H7 (cell line): Measurements from ENCODE around the gene AFDN. TPM values are rescaled to one million over a fixed set of nuclear protein-coding genes. Genes with fewer than 3 reads are reported as not detected.

Source experiments
- DNase-seq: peaks from one replicate; pipeline ENCODE4 v3.0.0; 2012
- H3K27me3 ChIP-seq: 2 replicates; pipeline ENCODE4 v1.6.0; 2011; ENCODE audit warnings: mild to moderate bottlenecking, low read length; ENCODE audit not compliant: control insufficient read depth, insufficient read depth
- H3K36me3 ChIP-seq: replicated peaks from 2 replicates; pipeline ENCODE4 v1.5.1; 2011; ENCODE audit warnings: low read length; ENCODE audit not compliant: control insufficient read depth, insufficient read depth
- H3K4me3 ChIP-seq: 2 replicates; pipeline ENCODE4 v1.5.1; 2011; ENCODE audit warnings: low read depth, mild to moderate bottlenecking, control low read depth, low read length, moderate library complexity; ENCODE audit not compliant: insufficient read depth
- total RNA-seq: library from RNA; depleted of rRNA; stranded (reverse); fragments of >200 nt; shearing (Covaris generic); gene quantifications from 2 replicates; pipeline ENCODE4 v1.2.3, GENCODE V29; 2014

Gene AFDN
- total RNA-seq, 1 experiment from 2014 or later: 67.6 TPM

DNA sequence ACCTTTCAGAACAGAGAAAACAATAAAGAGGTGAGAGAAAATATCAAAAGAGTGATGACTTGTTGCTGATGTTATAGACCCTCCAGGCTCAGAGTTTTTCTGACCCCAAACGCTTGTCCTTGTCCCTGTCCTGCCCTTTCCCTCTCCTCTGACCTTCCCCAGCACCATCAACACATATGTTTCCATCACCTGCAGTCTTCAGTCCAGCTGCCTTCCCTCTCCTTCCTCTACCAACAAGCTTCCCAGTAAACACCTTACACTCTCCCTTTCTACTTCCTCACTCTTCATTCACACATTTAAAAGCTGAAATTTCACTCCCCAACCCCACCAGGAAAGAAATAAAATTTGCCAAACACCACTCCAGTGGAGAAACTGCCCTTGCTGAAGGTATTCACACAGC is 25.4 kb upstream of the AFDN start:
- DNase-seq: no peak
- Histone ChIP-seq H3K4me3 (no peak overlapping the region), H3K27me3 (no peaks in the 10 kb centered on the region), H3K36me3 (no peaks in the 10 kb centered on the region)

DNA sequence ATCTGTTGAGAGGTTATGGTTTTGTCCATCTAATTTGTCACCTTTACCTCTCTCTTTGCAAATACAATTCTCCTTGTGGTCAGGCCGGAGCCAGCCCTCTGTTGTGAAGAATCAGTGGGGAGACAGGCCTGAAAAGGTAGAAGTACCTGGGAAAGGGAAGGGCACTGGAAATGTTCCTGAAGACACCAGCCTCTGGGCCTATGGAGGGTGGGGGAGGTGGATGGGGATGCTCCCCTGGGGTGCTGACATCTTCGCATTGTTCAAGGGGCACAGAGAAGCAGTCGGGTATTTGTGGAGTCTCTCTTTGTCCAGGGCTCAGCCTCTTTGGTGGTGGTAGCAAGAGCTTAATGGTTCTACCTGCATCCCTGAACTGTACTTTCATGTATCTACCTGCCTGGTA is 24.4 kb upstream of the AFDN start:
- Histone ChIP-seq H3K27me3 (no peaks in the 10 kb centered on the region), H3K36me3 (no peaks in the 10 kb centered on the region), H3K4me3 (no peak overlapping the region)
- no peak for DNase-seq

DNA sequence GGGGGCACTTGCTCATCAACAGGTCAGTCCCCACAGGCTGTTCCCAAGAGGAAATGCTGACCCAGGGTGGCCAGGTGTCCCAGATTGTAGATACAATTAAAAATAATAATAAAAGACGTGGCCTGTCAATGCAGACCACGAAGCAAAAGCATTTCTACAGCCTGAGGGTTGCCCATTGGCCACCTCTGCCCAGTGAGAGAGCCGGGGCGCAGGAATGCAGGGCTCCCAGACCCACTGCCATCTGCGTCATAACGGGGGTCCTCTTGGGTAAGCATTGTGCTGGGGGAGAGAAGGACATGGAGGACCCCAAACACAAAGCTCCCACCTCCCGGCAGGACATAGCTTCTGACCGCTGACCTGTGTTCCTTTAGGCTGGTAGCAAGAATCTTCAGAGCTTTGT is 22.9 kb upstream of the AFDN start:
- no peaks in the 10 kb centered on the region for H3K36me3 ChIP-seq
- no peaks in the 10 kb centered on the region for H3K27me3 ChIP-seq
- DNase-seq: no peak
- H3K4me3 ChIP-seq: no peak overlapping the region

DNA sequence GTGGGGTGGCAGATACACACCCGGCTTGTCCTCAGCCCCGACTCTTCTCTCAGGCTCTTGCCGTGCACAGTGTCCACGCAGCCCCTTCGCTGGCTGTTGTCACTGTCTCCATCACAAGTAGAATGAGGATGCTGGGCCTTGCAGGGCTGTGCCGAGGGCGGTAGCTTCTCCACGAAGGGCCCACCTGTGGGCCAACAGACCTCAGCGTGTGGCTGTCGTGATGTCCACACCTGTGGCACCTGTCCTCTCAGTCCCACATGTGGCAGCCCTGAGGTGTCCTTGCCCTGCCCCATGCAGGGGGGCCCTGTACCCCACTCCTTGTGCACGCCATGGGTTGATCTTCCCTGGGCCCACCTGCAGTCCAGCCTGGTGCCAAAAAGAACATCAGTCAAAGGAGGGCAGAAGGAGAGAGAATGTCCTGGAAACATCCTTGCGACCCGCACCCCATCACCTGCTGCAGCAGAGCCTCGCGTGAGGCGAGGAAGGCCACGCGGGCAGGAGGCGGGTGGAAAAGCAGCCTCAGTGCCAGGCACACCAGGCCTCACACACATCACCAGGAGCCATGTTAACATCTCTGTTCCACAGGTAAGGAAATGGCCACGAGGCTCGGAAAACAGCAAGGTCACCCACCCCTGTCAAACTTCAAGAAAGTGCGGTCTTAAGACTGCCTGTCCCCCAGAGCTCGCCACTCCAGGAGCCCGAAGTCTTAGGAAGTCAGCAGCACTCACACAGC is 22.3 kb upstream of the AFDN start:
- Histone ChIP-seq H3K27me3 (no peaks in the 10 kb centered on the region), H3K36me3 (no peaks in the 10 kb centered on the region), H3K4me3 (no peak overlapping the region)
- DNase-seq: no peak

DNA sequence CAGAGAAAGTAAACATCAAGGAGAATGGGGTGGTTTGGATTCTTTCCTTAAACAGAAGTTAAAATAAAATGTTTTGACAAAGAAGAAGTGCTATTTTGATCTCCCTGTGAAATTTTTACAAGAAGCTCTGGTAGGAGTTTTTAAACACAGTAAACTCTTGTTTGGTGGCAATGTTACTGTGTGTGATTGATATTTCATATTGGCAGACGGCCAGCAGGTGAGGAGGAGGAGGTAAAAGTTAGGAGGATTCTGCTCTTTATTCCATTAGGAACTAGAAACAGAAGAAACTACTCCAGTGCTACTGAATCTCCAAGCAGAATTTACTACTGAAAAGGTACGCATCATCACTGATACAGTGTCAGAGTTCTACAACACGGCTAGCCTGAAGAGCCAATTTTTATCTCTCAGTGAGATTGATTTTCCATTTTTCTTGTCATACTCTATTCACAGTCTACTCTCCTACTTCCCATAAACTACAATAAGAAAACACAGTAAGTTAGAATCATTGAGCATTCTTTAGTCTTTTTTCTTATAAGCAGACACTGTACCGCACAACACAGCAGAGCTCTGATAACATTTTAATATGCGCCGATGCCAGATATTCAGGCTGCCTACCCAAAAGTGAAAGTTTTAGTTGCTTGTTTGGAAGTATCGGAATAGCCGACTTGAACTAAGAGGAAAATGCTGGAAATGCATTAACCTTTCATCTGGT is 21.2 kb upstream of the AFDN start:
- no peak overlapping the region for H3K4me3 ChIP-seq
- no peaks in the 10 kb centered on the region for H3K36me3 ChIP-seq
- H3K27me3 ChIP-seq: no peaks in the 10 kb centered on the region
- no peak for DNase-seq

DNA sequence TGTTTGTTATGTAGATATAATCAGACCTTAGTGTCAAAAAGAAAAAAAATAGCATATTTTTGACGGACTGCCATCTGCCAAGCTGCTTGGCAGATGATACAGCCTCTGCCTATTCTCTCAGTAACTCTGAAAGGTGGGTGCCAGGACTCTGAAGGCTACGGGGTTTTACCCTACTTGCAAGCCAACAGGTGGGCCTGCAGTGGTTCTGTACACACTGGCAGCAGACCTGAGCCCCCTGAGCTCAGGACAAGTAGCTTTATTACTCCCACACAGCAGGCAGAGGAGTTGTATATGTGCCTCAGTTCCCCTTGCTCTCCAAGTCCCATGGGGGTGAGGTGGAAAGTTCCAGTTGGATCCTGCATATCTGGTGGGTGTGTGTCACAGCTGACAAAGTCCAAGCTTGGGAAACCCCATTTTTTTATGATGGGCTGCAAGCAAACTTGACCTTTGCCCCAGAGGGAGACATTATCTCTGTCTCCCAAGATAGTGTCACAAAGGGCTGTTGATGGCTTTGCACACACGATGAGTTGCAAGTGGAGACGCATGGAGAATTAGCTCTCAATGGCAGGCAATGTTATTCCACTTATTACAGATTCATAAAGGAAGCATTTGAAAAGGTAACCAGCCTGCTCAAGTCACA is 20.5 kb upstream of the AFDN start:
- no peak for DNase-seq

GRCh38 chr6:167807200-167807599 is 19.5 kb upstream of the AFDN start:
- no peaks in the 10 kb centered on the region for H3K36me3 ChIP-seq
- H3K4me3 ChIP-seq: no peak overlapping the region
- no peaks in the 10 kb centered on the region for H3K27me3 ChIP-seq
- no peak for DNase-seq

More for the DNA sequence above, 20.5 kb upstream of the AFDN start:
- no peaks in the 10 kb centered on the region for H3K27me3 ChIP-seq
- H3K36me3 ChIP-seq: no peaks in the 10 kb centered on the region
- H3K4me3 ChIP-seq: no peak overlapping the region

- Histone ChIP-seq H3K36me3 (no peaks in the 10 kb centered on the region), H3K27me3 (no peaks in the 10 kb centered on the region), H3K4me3 (no peak overlapping the region)
- DNase-seq: no peak
Measured at GRCh38 chr6:167807756-167808155, 19.0 kb upstream of the AFDN start.

- no peak overlapping the region for H3K4me3 ChIP-seq
Measured at GRCh38 chr6:167811040-167811439, 15.7 kb upstream of the AFDN start.

GRCh38 chr6:167811442-167812087 is 15.1 kb upstream of the AFDN start:
- no peak for DNase-seq
- no peaks in the 10 kb centered on the region for H3K36me3 ChIP-seq
- H3K4me3 ChIP-seq: no peak overlapping the region

More at GRCh38 chr6:167811040-167811439, 15.7 kb upstream of the AFDN start:
- DNase-seq: no peak
- Histone ChIP-seq H3K36me3 (no peaks in the 10 kb centered on the region), H3K27me3 (no peaks in the 10 kb centered on the region)

DNA sequence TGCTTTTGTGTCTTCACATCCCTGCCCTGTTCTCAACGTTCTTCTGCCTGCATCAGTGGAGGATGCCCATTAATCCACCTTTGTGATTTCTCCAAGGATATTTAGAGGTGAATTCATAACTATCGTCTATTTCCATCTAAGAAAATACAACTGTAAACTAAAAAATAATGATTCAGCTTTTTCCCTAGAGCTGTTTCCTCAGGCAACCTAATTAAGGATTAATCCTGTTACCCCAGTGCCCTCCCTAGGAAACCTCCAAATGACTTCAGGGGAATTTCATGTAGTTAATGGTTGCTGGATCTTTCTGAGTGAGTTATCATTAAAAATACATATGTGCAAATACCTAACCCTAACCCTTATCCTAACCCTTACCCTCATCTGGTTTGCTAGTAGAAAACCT is 14.6 kb upstream of the AFDN start:
- Histone ChIP-seq H3K36me3 (no peaks in the 10 kb centered on the region), H3K27me3 (no peaks in the 10 kb centered on the region), H3K4me3 (no peak overlapping the region)
- DNase-seq: no peak

More at GRCh38 chr6:167811442-167812087, 15.1 kb upstream of the AFDN start:
- H3K27me3 ChIP-seq: no peaks in the 10 kb centered on the region

- H3K4me3 ChIP-seq: no peak overlapping the region
- no peak for DNase-seq
- H3K27me3 ChIP-seq: no peaks in the 10 kb centered on the region
Measured at GRCh38 chr6:167815296-167815980, 11.3 kb upstream of the AFDN start.

GRCh38 chr6:167817016-167817415 is 9.7 kb upstream of the AFDN start:
- H3K27me3 ChIP-seq: no peaks in the 10 kb centered on the region
- no peak for DNase-seq
- no peak overlapping the region for H3K4me3 ChIP-seq
- H3K36me3 ChIP-seq: no peaks in the 10 kb centered on the region

More at GRCh38 chr6:167815296-167815980, 11.3 kb upstream of the AFDN start:
- no peaks in the 10 kb centered on the region for H3K36me3 ChIP-seq

GRCh38 chr6:167817729-167818128 is 9.0 kb upstream of the AFDN start:
- Histone ChIP-seq H3K4me3 (no peak overlapping the region), H3K36me3 (no peaks in the 10 kb centered on the region), H3K27me3 (no peaks in the 10 kb centered on the region)
- no peak for DNase-seq
